SK-N-SH treated with all-trans-retinoic acid at 6 μM for 48 hours (cell line): ENCODE measurements around the gene COG1.

ENCODE experiments used
- ATAC-seq: fragments of 200-7000 bp; cut with Tn5 transposase; 3 replicates; pipeline ENCODE4 v1.9.1; 2020; ENCODE audit warnings: mild to moderate bottlenecking, moderate library complexity
- ARNTL ChIP-seq: fragments of 450-650 bp; formaldehyde crosslinking; IDR thresholded peaks from 2 replicates; pipeline ENCODE4 v1.5.0; 2020; ENCODE audit warnings: low read depth, mild to moderate bottlenecking, moderate library complexity, borderline replicate concordance
- BACH2 ChIP-seq: fragments of 250-450 bp; sonication (Bioruptor Pico); IDR thresholded peaks from 2 replicates; pipeline ENCODE4 v1.9.0; 2021; ENCODE audit warnings: mild to moderate bottlenecking, borderline replicate concordance
- CSDC2 ChIP-seq: fragments of 250-450 bp; sonication (Bioruptor Pico); IDR thresholded peaks from 2 replicates; pipeline ENCODE4 v1.5.0; 2020; ENCODE audit warnings: mild to moderate bottlenecking, moderate library complexity
- CSRNP3 ChIP-seq: fragments of 250-450 bp; sonication (Bioruptor Pico); IDR thresholded peaks from 2 replicates; pipeline ENCODE4 v1.5.1; 2021; ENCODE audit warnings: mild to moderate bottlenecking, moderate library complexity
- GLIS3 ChIP-seq: fragments of 250-450 bp; sonication (Bioruptor Pico); IDR thresholded peaks from 2 replicates; pipeline ENCODE4 v1.5.0; 2020; ENCODE audit warnings: mild to moderate bottlenecking, moderate library complexity
- ISL1 ChIP-seq: fragments of 250-450 bp; sonication (Bioruptor Pico); IDR thresholded peaks from 2 replicates; pipeline ENCODE4 v2.1.2; 2022; ENCODE audit warnings: mild to moderate bottlenecking, moderate library complexity
- PATZ1 ChIP-seq: fragments of 250-450 bp; sonication (Bioruptor Pico); IDR thresholded peaks from 2 replicates; pipeline ENCODE4 v1.8.0; 2020; ENCODE audit warnings: mild to moderate bottlenecking, moderate library complexity, borderline replicate concordance
- POU6F1 ChIP-seq: fragments of 250-450 bp; sonication (Bioruptor Pico); IDR thresholded peaks from 2 replicates; pipeline ENCODE4 v1.8.0; 2021; ENCODE audit warnings: low read depth, mild to moderate bottlenecking, moderate library complexity, borderline replicate concordance
- ZFP30 ChIP-seq: fragments of 450-650 bp; formaldehyde crosslinking; IDR thresholded peaks from 2 replicates; pipeline ENCODE4 v1.5.0; 2022; ENCODE audit warnings: mild to moderate bottlenecking, moderate library complexity
- ZNF565 ChIP-seq: fragments of 450-650 bp; formaldehyde crosslinking; conservative IDR thresholded peaks from 2 replicates; pipeline ENCODE4 v1.5.0; 2020; ENCODE audit warnings: low read depth, mild to moderate bottlenecking, moderate library complexity
- ZNF8 ChIP-seq: fragments of 450-650 bp; formaldehyde crosslinking; IDR thresholded peaks from 2 replicates; pipeline ENCODE4 v1.5.0; 2020; ENCODE audit warnings: mild to moderate bottlenecking, moderate library complexity

Gene COG1

GRCh38 chr17:73257516-73257915 lies 64.7 kb downstream of the COG1 start:
- TF ChIP-seq ZNF8 (CRISPR knock-in tag) = no peak
- no peak for TF ChIP-seq ZNF565 (CRISPR knock-in tag)
- TF ChIP-seq GLIS3 (CRISPR knock-in tag) = no peak
- TF ChIP-seq PATZ1 (CRISPR knock-in tag) = no peak
- no peak for TF ChIP-seq ISL1 (CRISPR knock-in tag)
- TF ChIP-seq POU6F1 (CRISPR knock-in tag) = no peak
- TF ChIP-seq CSRNP3 (CRISPR knock-in tag) = no peak
- TF ChIP-seq ARNTL = no peak
- no peak for TF ChIP-seq CSDC2 (CRISPR knock-in tag)
- TF ChIP-seq BACH2 (CRISPR knock-in tag) = no peak
- no peak for TF ChIP-seq ZFP30 (CRISPR knock-in tag)
- no peak for ATAC-seq
